HCT116 (cell line): ENCODE data around the gene NIPAL1. TPM values are rescaled to one million over a fixed set of nuclear protein-coding genes. Genes with fewer than 3 reads are reported as not detected.

Experiments
- ATAC-seq: fragments of 200-7000 bp; cut with Tn5 transposase; 2 replicates; pipeline ENCODE4 v1.9.1; 2020; ENCODE audit warnings: mild to moderate bottlenecking, moderate library complexity
- BruUV-seq: library from RNA; stranded (reverse); fragments of 400-500 nt; replicated peaks from 2 replicates; lab custom pipeline; 2021; lab: Mats Ljungman, UMichigan
- CTCF ChIA-PET: fragments of 300-600 bp; sonication (Branson Sonifier 250); formaldehyde crosslinking; loops from one replicate; lab custom pipeline; 2021; ENCODE audit warnings: antibody characterized with exemption; lab: Charles Lee
- POLR2A ChIA-PET: fragments of 300-600, 350-600 bp; sonication (Branson Sonifier 250); formaldehyde crosslinking; loops from one replicate; lab custom pipeline; 2021; ENCODE audit warnings: antibody characterized with exemption; lab: Charles Lee
- RAD21 ChIA-PET, 2 experiments: fragments of 300-600 bp; sonication (Branson Sonifier 250); formaldehyde crosslinking; loops; one replicate each; lab custom pipeline; 2023; ENCODE audit warnings: low total read pairs in 2 of 2; ENCODE audit not compliant: uncharacterized antibody in 2 of 2, unreplicated experiment in 2 of 2, low non-redundant PET in 1 of 2; lab: Charles Lee
- DNase-seq: peaks from one replicate; pipeline ENCODE4 v3.0.0-alpha.2; 2010; ENCODE audit warnings: low read depth, low spot score
- H2AFZ ChIP-seq: fragments of 200-600 bp; shearing (Covaris generic), sonication (generic); 2 replicates; pipeline ENCODE4 v1.6.1; 2017; ENCODE audit warnings: low read depth, mixed run types, mixed read lengths, antibody characterized with exemption, low read length; ENCODE audit not compliant: poor library complexity, severe bottlenecking
- H3K27ac ChIP-seq: 2 replicates; pipeline ENCODE4 v1.5.1; 2012; ENCODE audit warnings: low read depth, low read length
- H3K27me3 ChIP-seq: fragments of 200-600 bp; sonication (generic); 2 replicates; pipeline ENCODE4 v1.6.1; 2016; ENCODE audit warnings: mixed run types, low read length, mixed read lengths; ENCODE audit not compliant: insufficient read depth
- H3K36me3 ChIP-seq, 2 experiments: fragments of 200-500 bp in 1 of 2; fragments of 200-600 bp in 1 of 2; sonication (Bioruptor generic) in 1 of 2; sonication (generic) in 1 of 2; 2 replicates each; pipeline versions ENCODE4 v1.5.1 to v1.6.1; 2014 to 2016; ENCODE audit warnings: low read length in 2 of 2, inconsistent platforms in 1 of 2, mixed read lengths in 1 of 2, mixed run types in 1 of 2; ENCODE audit not compliant: insufficient read depth in 2 of 2, control insufficient read depth in 1 of 2
- H3K4me1 ChIP-seq, 2 experiments: fragments of 200-600 bp in 1 of 2; sonication (generic) in 1 of 2; 2 replicates each; pipeline versions ENCODE4 v1.5.1 to v1.6.1; 2012 to 2017; ENCODE audit warnings: low read length in 2 of 2, inconsistent platforms in 1 of 2, mild to moderate bottlenecking in 1 of 2, mixed read lengths in 1 of 2, mixed run types in 1 of 2, moderate library complexity in 1 of 2; ENCODE audit not compliant: insufficient read depth in 2 of 2, control insufficient read depth in 1 of 2
- H3K4me2 ChIP-seq: fragments of 200-600 bp; sonication (generic); 2 replicates; pipeline ENCODE4 v1.6.1; 2017; ENCODE audit warnings: mixed run types, low read length, mixed read lengths
- H3K4me3 ChIP-seq, 2 experiments: fragments of 200-600 bp in 1 of 2; sonication (generic) in 1 of 2; replicated peaks in 1 of 2; 2 replicates each; pipeline ENCODE4 v1.5.1; 2011 to 2016; ENCODE audit warnings: low read length in 2 of 2, control low read depth in 1 of 2, low read depth in 1 of 2, mild to moderate bottlenecking in 1 of 2, mixed read lengths in 1 of 2, mixed run types in 1 of 2
- H3K79me2 ChIP-seq: fragments of 200-600 bp; sonication (generic); 2 replicates; pipeline ENCODE4 v1.6.1; 2017; ENCODE audit warnings: mild to moderate bottlenecking, mixed run types, low read length, moderate library complexity, mixed read lengths; ENCODE audit not compliant: insufficient read depth
- H3K9ac ChIP-seq: fragments of 200-600 bp; sonication (generic); 2 replicates; pipeline ENCODE4 v1.6.1; 2016; ENCODE audit warnings: low read length, mixed read lengths
- H3K9me2 ChIP-seq: fragments of 200-600 bp; sonication (generic), shearing (Covaris generic); 2 replicates; pipeline ENCODE4 v1.6.1; 2017; ENCODE audit warnings: mixed run types, mild to moderate bottlenecking, moderate library complexity; ENCODE audit not compliant: insufficient read depth
- H3K9me3 ChIP-seq, 2 experiments: fragments of 200-500 bp in 1 of 2; fragments of 200-600 bp in 1 of 2; sonication (Bioruptor generic) in 1 of 2; sonication (generic) in 1 of 2; 2 replicates each; pipeline ENCODE4 v1.6.1; 2014 to 2017; ENCODE audit warnings: low read length in 2 of 2, mixed read lengths in 2 of 2, inconsistent platforms in 1 of 2, low read depth in 1 of 2, mild to moderate bottlenecking in 1 of 2, mixed run types in 1 of 2, moderate library complexity in 1 of 2; ENCODE audit not compliant: control insufficient read depth in 1 of 2, insufficient read depth in 1 of 2
- H4K20me1 ChIP-seq: fragments of 200-600 bp; sonication (generic), shearing (Covaris generic); 2 replicates; pipeline ENCODE4 v1.6.1; 2017; ENCODE audit warnings: mixed run types, mild to moderate bottlenecking, moderate library complexity; ENCODE audit not compliant: insufficient read depth
- CBX3 ChIP-seq: IDR thresholded peaks from 2 replicates; pipeline ENCODE4 v1.6.1; 2012; ENCODE audit warnings: low read depth
- CTCF ChIP-seq, 3 experiments: fragments of 200-600 bp in 1 of 3; sonication (generic) in 1 of 3; IDR thresholded peaks in 2 of 3; conservative IDR thresholded peaks in 1 of 3; 2 replicates each; pipeline ENCODE4 v1.5.1; 2012 to 2017; ENCODE audit warnings: low read depth in 2 of 3, low read length in 2 of 3, antibody characterized with exemption in 1 of 3, borderline replicate concordance in 1 of 3, control low read depth in 1 of 3, mild to moderate bottlenecking in 1 of 3, mixed read lengths in 1 of 3, mixed run types in 1 of 3, moderate library complexity in 1 of 3; ENCODE audit not compliant: insufficient read depth in 1 of 3
- EGR1 ChIP-seq: IDR thresholded peaks from 2 replicates; pipeline ENCODE4 v1.6.1; 2012; ENCODE audit warnings: low read depth
- ELF1 ChIP-seq: IDR thresholded peaks from 2 replicates; pipeline ENCODE4 v1.6.1; 2012; ENCODE audit warnings: low read depth, borderline replicate concordance
- EZH2phosphoT487 ChIP-seq: fragments of 200-600 bp; IDR thresholded peaks from 2 replicates; pipeline ENCODE4 v1.6.1; 2018; ENCODE audit warnings: antibody characterized with exemption, borderline replicate concordance
- JUND ChIP-seq: IDR thresholded peaks from 2 replicates; pipeline ENCODE4 v1.6.1; 2012
- POLR2A ChIP-seq: IDR thresholded peaks from 2 replicates; pipeline ENCODE4 v1.7.0; 2011; ENCODE audit warnings: borderline replicate concordance; ENCODE audit not compliant: insufficient read depth, insufficient read length; ENCODE audit errors: extremely low read depth
- REST ChIP-seq: IDR thresholded peaks from 2 replicates; pipeline ENCODE4 v1.6.1; 2012; ENCODE audit warnings: low read depth
- SIN3A ChIP-seq: IDR thresholded peaks from 2 replicates; pipeline ENCODE4 v1.6.1; 2012; ENCODE audit warnings: low read depth
- SRF ChIP-seq: IDR thresholded peaks from 2 replicates; pipeline ENCODE4 v1.6.1; 2012; ENCODE audit warnings: low read depth
- TCF7L2 ChIP-seq: IDR thresholded peaks from 2 replicates; pipeline ENCODE4 v1.7.0; 2011; ENCODE audit warnings: borderline replicate concordance, inconsistent platforms; ENCODE audit not compliant: insufficient read depth, insufficient read length; ENCODE audit errors: extremely low read depth
- YY1 ChIP-seq: IDR thresholded peaks from 2 replicates; pipeline ENCODE4 v1.6.1; 2011; ENCODE audit warnings: low read length, low read depth, moderate library complexity, mild to moderate bottlenecking; ENCODE audit not compliant: insufficient replicate concordance; ENCODE audit errors: extremely low read depth
- intact Hi-C: fragments of 100-400 bp; cut with micrococcal nuclease; formaldehyde crosslinking; loops from 2 replicates; pipeline ENCODE4 v1.10.0; 2022
- total RNA-seq: library from RNA; stranded (reverse); gene quantifications from one replicate; pipeline ENCODE4 v1.2.1, GENCODE V29; 2021; ENCODE audit not compliant: unreplicated experiment
- TF ChIP-seq, protein P1 (sequence below): IDR thresholded peaks from 2 replicates; pipeline ENCODE4 v1.6.1; 2011; ENCODE audit warnings: mild to moderate bottlenecking, low read length, moderate library complexity; ENCODE audit not compliant: insufficient replicate concordance; ENCODE audit errors: extremely low read depth
- TF ChIP-seq, protein P2 (sequence below): IDR thresholded peaks from 2 replicates; pipeline ENCODE4 v1.6.1; 2012
- TF ChIP-seq, protein P3 (sequence below): IDR thresholded peaks from 2 replicates; pipeline ENCODE4 v1.6.1; 2012

NIPAL1 gene
- total RNA-seq, 1 experiment from 2014 or later, result 7.0 TPM

DNA sequence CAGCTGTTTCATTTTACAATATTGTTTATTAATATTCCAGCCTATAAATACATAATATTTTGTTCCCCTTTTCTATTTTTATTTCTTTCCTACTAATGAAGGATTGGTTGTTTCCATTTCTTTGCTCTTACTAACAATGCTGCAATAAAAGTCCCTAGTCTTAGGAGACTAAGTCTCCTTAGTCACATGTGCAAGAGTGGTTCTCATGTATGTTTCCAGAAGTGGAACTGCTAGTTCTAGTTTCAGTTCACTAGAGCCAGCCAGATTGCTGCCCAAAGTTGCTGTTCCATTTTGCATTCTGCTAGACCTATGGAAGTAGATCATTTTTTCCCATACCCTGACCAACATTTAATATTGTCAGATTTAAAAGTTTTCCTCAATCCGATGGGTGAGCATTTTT is 44.4 kb upstream of the NIPAL1 start:
- no peak for ATAC-seq
- CTCF ChIA-PET, result no interaction called here
- POLR2A ChIA-PET, result no interaction called here
- TF ChIP-seq TCF7L2, result no peak
- TF ChIP-seq, protein P1, sequence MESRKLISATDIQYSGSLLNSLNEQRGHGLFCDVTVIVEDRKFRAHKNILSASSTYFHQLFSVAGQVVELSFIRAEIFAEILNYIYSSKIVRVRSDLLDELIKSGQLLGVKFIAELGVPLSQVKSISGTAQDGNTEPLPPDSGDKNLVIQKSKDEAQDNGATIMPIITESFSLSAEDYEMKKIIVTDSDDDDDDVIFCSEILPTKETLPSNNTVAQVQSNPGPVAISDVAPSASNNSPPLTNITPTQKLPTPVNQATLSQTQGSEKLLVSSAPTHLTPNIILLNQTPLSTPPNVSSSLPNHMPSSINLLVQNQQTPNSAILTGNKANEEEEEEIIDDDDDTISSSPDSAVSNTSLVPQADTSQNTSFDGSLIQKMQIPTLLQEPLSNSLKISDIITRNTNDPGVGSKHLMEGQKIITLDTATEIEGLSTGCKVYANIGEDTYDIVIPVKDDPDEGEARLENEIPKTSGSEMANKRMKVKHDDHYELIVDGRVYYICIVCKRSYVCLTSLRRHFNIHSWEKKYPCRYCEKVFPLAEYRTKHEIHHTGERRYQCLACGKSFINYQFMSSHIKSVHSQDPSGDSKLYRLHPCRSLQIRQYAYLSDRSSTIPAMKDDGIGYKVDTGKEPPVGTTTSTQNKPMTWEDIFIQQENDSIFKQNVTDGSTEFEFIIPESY, result no peak
- no peak for TF ChIP-seq CTCF (IDR thresholded peaks at IDR 0.05 in 2 of 3, conservative IDR thresholded peaks at IDR 0.05 in 1 of 3; ENCODE audit: borderline replicate concordance in 1 of 3, insufficient read depth in 1 of 3, low read depth in 2 of 3, low read length in 2 of 3)
- no peak for TF ChIP-seq POLR2A
- TF ChIP-seq, protein P2, sequence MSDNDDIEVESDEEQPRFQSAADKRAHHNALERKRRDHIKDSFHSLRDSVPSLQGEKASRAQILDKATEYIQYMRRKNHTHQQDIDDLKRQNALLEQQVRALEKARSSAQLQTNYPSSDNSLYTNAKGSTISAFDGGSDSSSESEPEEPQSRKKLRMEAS, result no peak
- TF ChIP-seq, protein P3, sequence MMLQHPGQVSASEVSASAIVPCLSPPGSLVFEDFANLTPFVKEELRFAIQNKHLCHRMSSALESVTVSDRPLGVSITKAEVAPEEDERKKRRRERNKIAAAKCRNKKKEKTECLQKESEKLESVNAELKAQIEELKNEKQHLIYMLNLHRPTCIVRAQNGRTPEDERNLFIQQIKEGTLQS, result no peak
- no peak for TF ChIP-seq ELF1
- no peak for TF ChIP-seq EGR1
- no peak for TF ChIP-seq REST
- TF ChIP-seq CBX3, result no peak
- no peak for TF ChIP-seq EZH2phosphoT487
- TF ChIP-seq SIN3A, result no peak
- no peak for TF ChIP-seq SRF
- no peak for TF ChIP-seq JUND
- TF ChIP-seq YY1, result no peak
- Histone ChIP-seq H3K27me3 (no peaks in the 10 kb centered on the region), H3K79me2 (no peaks in the 10 kb centered on the region), H3K9ac (no peak overlapping the region), H3K4me1 (no peaks in the 10 kb centered on the region), H3K27ac (no peak overlapping the region), H4K20me1 (no peaks in the 10 kb centered on the region), H3K4me2 (no peak overlapping the region), H3K9me3 (no peaks in the 10 kb centered on the region), H3K36me3 (no peaks in the 10 kb centered on the region), H3K9me2 (no peaks in the 10 kb centered on the region), H3K4me3 (no peak overlapping the region), H2AFZ (no peak overlapping the region)
- RAD21 ChIA-PET, result no interaction called here
- DNase-seq, result no peak
- intact Hi-C loops, result no loop called here
- BruUV-seq, result no TSS peak
